Activated CD4-positive, alpha-beta T cell treated with anti-CD3 and anti-CD28 coated beads, Interleukin-2, amount 50 U/mL, for 4 hours (primary cell): ENCODE results near the gene TRAPPC3.

Experiments
- DNase-seq, 2 experiments: peaks; one replicate each; pipeline ENCODE4 v3.0.0-alpha.2; 2020

TRAPPC3 gene

DNA sequence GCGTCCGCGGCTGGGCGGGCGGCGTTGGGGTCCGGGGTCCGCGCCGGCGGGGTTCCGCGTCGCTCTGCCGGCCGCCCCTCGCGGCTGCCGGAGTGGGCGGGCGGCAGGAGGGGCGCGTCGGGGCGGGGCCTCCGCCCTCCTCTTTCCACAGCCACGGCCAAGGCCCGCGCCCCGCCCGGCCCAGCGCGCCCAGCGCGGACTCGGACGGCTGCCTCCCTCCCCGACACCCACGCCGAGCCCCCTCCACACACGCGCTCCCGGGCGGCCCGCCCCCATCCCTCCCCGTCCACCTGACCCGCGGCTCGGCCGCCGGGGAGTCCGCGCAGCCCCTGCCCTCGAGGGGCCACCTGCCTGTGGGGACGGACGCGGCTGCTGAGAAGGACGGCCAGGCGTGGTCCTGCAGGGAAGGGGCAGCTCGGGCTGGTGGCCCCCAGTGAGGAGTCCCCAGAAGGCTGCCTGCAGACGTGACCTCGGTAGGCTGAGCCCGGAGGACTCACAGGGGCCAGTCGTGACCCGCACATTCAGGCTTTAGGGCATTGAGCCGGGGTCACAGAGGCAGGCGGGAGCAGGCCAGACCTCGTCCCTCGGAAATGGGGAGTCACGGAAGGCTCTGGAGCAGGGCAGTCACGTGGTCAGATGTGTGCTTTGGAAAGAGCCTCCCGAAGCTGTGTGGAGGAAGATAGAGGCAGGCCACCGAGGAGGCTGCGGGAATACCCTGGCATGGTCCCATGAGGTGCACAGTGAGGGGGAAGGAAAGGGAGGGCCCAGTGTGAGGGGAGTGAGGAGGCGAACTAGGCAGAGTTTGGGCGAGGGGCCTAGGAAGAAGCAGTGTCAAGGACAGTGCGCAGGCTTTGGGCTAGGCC lies 23.9 kb downstream of the TRAPPC3 start, which contains the start of gene COL8A2:
TSS of gene COL8A2 (minus strand) at position 94 of the 863 bp plus-strand sequence. CDS start 24,980 bp downstream, outside the sequence.
- DNase-seq: no peak

GRCh38 chr1:36124404-36125128 lies 24.7 kb downstream of the TRAPPC3 start:
- DNase-seq: no peak

DNA sequence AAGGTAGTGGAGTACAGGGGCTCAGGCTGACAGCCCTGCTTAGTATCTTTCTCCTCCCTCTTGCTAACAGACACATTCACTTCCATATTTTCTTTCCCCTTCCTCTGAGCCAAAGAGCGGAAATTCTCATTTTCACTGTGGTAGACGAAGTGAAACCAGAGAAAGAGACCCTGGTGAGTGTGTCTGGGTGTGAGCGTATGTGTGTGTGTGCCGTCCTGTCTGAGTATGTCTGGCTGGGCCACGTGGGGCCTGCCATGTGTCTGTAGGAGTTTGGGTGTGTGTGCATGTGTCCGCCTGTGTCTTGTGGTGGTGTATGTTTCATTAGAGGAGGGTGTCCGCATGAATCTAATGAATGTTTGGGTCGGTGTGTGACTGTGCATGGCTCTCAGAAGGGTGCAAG lies 25.9 kb downstream of the TRAPPC3 start:
- DNase-seq: peak in 1 of 2 experiments; percentile 11

DNA sequence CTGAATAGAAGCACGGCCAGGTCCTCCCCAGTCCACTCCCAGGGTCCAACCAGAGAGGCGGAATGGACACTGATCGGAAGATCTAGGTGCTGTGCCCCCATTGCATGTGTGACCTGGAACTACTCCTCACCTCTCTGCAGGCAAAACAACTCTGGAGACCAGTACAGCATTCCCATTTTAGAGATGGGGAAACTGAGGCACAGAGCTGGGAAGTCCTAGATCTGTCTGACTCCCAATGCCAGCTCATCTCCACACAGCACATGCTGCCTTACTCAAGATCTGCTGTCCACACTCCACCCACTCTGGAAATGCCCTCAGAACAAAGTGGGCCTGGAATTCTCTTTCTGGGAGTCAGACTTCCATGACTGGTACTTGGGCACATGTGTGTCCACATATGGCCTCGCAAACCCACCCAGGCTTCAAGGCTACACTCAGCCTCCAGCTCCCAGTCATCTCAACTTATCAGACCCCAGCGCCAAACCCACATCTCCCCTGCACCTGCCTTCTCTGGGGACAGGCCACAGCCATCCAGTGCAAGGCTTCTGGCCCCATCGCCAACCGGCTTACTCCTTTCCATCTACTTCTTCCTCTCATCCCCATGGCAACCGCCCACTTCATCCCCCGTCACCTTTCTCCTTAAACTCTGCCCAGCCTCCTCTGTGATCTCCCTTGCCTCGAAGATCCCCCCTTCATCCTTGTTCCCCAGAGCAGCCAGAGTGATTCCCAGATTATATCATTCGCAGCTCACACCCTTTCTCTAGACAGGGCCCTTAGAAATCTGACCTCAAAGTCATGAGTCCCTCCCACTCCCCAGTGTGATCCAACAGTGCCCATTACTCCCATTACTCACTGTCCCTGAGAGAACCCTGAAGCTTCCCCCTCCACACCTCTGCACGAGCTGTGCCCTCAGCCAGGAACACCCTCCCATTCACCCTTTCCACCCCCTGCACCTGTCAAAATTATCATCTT lies 26.9 kb downstream of the TRAPPC3 start:
- DNase-seq: no peak

GRCh38 chr1:36119456-36119855 lies 29.8 kb downstream of the TRAPPC3 start:
- no peak for DNase-seq

- DNase-seq: no peak
Observed at GRCh38 chr1:36118447-36119204, 30.7 kb downstream of the TRAPPC3 start.

- DNase-seq: no peak
Observed at GRCh38 chr1:36116901-36117300, 32.4 kb downstream of the TRAPPC3 start.

DNA sequence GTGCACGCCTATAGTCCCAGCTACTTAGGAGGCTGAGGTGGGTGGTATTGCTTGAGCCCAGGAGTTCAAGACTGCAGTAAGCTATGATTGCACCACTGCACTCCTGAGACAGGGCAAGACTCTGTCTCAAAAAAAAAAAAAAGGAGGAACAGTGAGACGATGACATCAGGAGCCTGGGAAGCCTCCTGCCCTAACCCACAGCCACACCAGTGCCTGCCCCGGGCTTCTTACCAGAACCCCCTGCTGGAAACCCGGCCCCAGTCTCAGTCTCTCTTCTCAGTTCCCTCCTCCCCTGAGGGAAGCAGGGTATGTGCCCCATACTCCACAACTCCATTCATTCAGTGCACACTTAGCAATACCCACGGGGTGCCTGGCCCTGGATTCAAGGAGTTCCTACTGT lies 33.4 kb downstream of the TRAPPC3 start:
- DNase-seq: no peak

GRCh38 chr1:36115200-36115669 lies 34.1 kb downstream of the TRAPPC3 start:
- DNase-seq: no peak

DNA sequence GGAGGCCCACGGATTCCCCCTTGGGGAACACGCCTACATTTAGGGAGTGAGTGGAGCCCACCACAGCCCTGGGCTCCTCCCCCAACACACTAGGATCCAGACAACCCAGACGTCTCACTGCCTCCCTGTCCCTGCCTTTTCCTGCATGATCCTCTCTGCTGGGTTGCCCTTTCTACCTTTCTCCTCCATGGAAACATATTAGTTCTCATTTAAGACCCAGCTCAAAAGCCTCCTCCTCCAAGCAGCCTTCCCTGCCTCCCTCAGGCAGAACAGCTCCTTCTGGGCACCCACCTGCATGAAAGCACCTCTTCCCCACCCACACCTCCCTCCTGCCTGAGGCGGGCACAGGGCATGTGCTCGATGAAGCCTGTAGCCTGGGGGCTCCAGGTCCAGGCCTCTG lies 34.9 kb downstream of the TRAPPC3 start:
- no peak for DNase-seq

GRCh38 chr1:36112823-36113222 lies 36.5 kb downstream of the TRAPPC3 start:
- no peak for DNase-seq

GRCh38 chr1:36111151-36111550 lies 38.1 kb downstream of the TRAPPC3 start:
- no peak for DNase-seq

DNA sequence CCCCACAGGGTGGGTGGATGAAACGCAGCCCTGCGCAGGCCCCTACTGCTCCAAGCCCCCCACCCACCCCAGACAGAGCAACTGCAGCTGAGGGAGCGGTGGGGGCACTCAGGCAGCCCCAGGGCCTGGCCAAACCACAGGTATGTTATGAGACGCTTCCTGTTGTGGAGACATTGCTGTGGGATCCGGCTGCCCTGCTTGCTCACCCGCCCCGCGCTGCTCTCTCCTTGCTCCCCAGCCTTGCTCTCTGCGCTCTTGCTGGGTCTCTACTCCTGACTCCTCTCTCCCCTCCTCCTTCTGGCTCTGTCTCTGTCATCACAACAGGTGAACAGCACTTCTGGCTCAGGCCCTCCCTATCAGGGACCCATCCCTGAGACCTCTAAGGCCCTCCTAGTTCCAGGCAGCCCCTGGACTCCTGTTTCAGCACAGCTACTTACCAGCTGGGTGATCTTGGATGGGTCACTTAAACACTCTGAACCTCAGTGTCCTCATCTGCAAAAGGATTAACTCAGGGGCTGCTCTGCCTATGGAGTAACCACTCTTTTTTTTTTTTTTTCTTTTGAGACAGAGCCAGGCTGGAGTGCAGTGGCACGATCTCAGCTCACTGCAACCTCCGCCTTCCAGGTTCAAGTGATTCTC lies 40.1 kb downstream of the TRAPPC3 start:
- no peak for DNase-seq

DNA sequence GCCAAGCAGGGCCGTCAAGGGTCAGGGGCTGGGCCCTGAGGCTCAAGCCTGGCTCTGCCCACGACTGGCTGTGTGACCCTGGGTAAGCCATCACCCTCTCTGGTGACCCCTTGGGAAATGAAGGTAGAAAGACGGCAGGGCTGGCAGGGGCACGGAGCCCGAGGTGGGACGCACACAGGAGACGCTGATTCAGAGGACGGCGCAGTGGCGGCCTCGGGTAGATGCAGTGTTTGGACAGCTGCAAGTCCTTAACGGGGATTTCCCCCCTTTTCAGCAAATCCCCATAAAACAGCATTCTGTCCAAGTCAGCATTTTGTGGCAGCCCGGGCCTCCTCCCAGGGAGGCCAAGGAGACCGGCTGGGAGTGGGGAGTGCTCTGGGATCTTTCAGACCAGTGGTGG lies 41.0 kb downstream of the TRAPPC3 start:
- DNase-seq: no peak

DNA sequence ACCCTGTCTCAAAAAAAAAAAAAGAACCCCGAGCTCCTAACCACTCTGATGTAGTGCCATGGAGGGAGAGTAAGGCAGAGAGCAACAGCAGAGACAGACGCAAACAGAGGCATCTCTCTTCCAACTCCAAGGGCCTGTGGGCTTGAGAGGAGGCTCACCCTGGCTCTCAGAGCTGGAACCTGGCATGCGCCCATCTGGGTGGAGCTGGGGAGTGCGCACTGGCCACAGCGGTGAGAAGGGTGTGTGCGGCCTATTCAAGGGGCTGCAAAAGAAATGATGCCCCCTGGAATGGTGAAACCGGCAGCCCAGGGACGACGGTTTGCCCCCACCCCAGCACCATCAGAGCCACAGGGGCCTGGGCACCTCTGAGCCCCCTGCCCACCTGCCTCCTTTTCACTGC lies 41.9 kb downstream of the TRAPPC3 start:
- DNase-seq: no peak

- no peak for DNase-seq
Observed at GRCh38 chr1:36106269-36106668, 43.0 kb downstream of the TRAPPC3 start.

GRCh38 chr1:36101546-36101945 lies 47.7 kb downstream of the TRAPPC3 start:
- no peak for DNase-seq

- no peak for DNase-seq
Observed at GRCh38 chr1:36100376-36100775, 48.9 kb downstream of the TRAPPC3 start.

DNA sequence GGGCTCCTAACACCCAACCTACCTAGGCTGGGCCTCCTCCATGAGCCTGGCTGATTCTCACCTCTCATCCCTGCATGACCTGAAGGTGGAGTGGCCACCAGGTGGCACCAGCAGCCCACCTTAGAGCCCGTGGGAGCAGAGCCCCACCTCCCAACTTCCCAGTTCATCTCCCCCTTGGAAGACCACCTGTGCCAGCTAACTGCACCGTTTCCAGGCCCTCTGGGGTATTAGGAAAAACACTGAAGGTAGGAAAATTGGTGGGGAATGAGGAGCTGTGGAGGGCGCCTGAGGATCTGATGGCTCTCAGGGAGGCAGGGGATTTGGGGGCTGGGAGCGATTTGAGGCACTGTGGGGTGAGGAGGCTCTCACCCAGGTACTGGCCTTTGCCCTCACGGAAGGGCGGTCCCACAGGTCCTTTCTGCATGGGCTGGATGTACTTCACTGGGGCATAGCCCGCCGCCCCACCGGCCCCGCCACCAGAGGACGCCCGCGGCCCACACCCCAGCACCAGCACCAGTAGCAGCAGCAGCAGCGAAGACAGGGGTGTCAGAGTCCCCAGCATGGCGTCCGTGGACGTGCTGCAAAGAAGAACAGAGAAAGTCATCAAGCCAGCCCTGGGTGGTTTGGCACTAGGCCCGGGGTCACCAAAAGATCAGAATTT lies 49.5 kb downstream of the TRAPPC3 start:
- peak; percentile 69 to 76 for DNase-seq

DNA sequence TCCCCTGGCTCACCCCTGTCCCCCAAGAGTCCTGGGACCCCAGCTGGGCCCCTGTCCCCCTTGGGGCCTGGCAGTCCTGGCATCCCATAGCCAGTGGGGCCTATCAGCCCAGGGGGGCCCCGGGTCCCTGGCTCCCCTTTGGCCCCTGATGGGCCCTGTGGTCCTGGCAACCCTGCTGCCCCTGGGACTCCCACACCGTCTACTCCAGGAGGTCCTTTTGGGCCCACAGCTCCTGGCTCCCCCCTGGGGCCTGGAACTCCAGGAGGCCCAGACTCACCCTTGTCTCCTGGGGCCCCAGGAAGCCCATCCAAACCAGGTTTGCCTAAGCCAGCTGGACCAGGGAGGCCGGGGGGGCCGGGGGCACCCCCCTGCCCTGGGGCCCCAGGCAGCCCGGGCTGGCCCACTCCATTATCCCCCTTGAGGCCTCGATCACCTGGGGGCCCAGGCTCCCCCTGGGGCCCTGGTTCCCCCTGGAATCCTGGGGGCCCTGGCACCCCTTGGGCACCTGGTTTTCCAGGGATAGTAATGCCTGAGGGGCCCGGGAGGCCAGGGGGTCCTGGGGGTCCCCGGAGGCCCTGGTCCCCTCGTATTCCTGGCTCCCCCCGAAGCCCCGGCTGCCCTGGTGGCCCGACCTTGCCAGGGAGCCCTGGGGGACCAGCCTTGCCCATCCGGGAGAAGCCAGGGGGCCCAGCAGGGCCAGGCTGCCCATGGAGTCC lies 50.5 kb downstream of the TRAPPC3 start:
- DNase-seq: no peak
